ENCODE data around the gene HUS1. TPM values are rescaled to one million over a fixed set of nuclear protein-coding genes. Genes with fewer than 3 reads are reported as not detected.
A peak's percentile ranks its signal among the peaks of the same experiment; 100 is the strongest.

The HUS1 gene
- total RNA-seq, 2 experiments from 2014 or later = 49.2 to 50.4 TPM

GRCh38 chr7:47957156-47957555 is 22.3 kb downstream of the HUS1 start:
- DNase-seq = no peak
- Mint-ChIP-seq H3K27me3 (no peaks in the 10 kb centered on the region), H3K9me3 (no peaks in the 10 kb centered on the region), H3K27ac (no peak overlapping the region), H3K4me1 (peaks cover 8% of the 10 kb centered on the region), H3K36me3 (peaks cover 36% of the 10 kb centered on the region), H3K4me3 (no peak overlapping the region)

- peaks cover 29% of the 10 kb centered on the region for H3K36me3 Mint-ChIP-seq
- H3K4me3 Mint-ChIP-seq = no peak overlapping the region
- DNase-seq = no peak
- no peak overlapping the region for H3K27ac Mint-ChIP-seq
- peaks cover 10% of the 10 kb centered on the region for H3K4me1 Mint-ChIP-seq
- H3K9me3 Mint-ChIP-seq = no peaks in the 10 kb centered on the region
- no peaks in the 10 kb centered on the region for H3K27me3 Mint-ChIP-seq
Observed at GRCh38 chr7:47956220-47956619, 23.2 kb downstream of the HUS1 start.

GRCh38 chr7:47954231-47954911 is 25.0 kb downstream of the HUS1 start:
- Mint-ChIP-seq H3K27me3 (no peaks in the 10 kb centered on the region), H3K9me3 (no peaks in the 10 kb centered on the region), H3K27ac (peak overlapping the region; percentile 66), H3K4me3 (no peak overlapping the region), H3K4me1 (peaks cover 10% of the 10 kb centered on the region), H3K36me3 (peaks cover 22% of the 10 kb centered on the region)
- DNase-seq = no peak

- H3K9me3 Mint-ChIP-seq = no peaks in the 10 kb centered on the region
- no peak for DNase-seq
- H3K27ac Mint-ChIP-seq = peak overlapping the region; percentile 66
- no peak overlapping the region for H3K4me3 Mint-ChIP-seq
- peaks cover 22% of the 10 kb centered on the region for H3K36me3 Mint-ChIP-seq
- peaks cover 10% of the 10 kb centered on the region for H3K4me1 Mint-ChIP-seq
- no peaks in the 10 kb centered on the region for H3K27me3 Mint-ChIP-seq
Observed at GRCh38 chr7:47953822-47954221, 25.6 kb downstream of the HUS1 start.

- DNase-seq = no peak
- H3K27ac Mint-ChIP-seq = no peak overlapping the region
- peaks cover 4% of the 10 kb centered on the region for H3K4me1 Mint-ChIP-seq
- no peak overlapping the region for H3K4me3 Mint-ChIP-seq
- no peaks in the 10 kb centered on the region for H3K27me3 Mint-ChIP-seq
- H3K9me3 Mint-ChIP-seq = no peaks in the 10 kb centered on the region
- H3K36me3 Mint-ChIP-seq = peaks cover 11% of the 10 kb centered on the region
Observed at GRCh38 chr7:47952224-47952623, 27.2 kb downstream of the HUS1 start.

- Mint-ChIP-seq H3K4me1 (peaks cover 3% of the 10 kb centered on the region), H3K4me3 (no peak overlapping the region), H3K36me3 (peaks cover 5% of the 10 kb centered on the region), H3K9me3 (no peaks in the 10 kb centered on the region), H3K27me3 (no peaks in the 10 kb centered on the region), H3K27ac (no peak overlapping the region)
- DNase-seq = no peak
Observed at GRCh38 chr7:47951374-47951773, 28.0 kb downstream of the HUS1 start.

GRCh38 chr7:47950714-47951113 is 28.7 kb downstream of the HUS1 start:
- H3K4me1 Mint-ChIP-seq = peaks cover 3% of the 10 kb centered on the region
- H3K4me3 Mint-ChIP-seq = no peak overlapping the region
- no peak for DNase-seq

GRCh38 chr7:47949703-47950102 is 29.7 kb downstream of the HUS1 start:
- Mint-ChIP-seq H3K9me3 (no peaks in the 10 kb centered on the region), H3K36me3 (peaks cover 5% of the 10 kb centered on the region), H3K4me1 (peaks cover 3% of the 10 kb centered on the region), H3K27me3 (no peaks in the 10 kb centered on the region), H3K27ac (no peak overlapping the region), H3K4me3 (no peak overlapping the region)
- DNase-seq = no peak

More at GRCh38 chr7:47950714-47951113, 28.7 kb downstream of the HUS1 start:
- Mint-ChIP-seq H3K36me3 (peaks cover 5% of the 10 kb centered on the region), H3K9me3 (no peaks in the 10 kb centered on the region), H3K27ac (no peak overlapping the region), H3K27me3 (no peaks in the 10 kb centered on the region)

- DNase-seq = no peak
- H3K4me3 Mint-ChIP-seq = no peak within 1 kb of the TSS
- no peak within 1 kb of the TSS for H3K27ac Mint-ChIP-seq
- no peaks in the 10 kb centered on the region for H3K36me3 Mint-ChIP-seq
- no peaks in the 10 kb centered on the region for H3K9me3 Mint-ChIP-seq
- H3K27me3 Mint-ChIP-seq = no peaks in the 10 kb centered on the region
- peaks cover 1% of the 10 kb centered on the region for H3K4me1 Mint-ChIP-seq
Observed at GRCh38 chr7:47948141-47948790, 31.1 kb downstream of the HUS1 start, which contains the start of gene PKD1L1. Gene PKD1L1 (minus strand): TSS chr7:47948466. CDS start chr7:47948440, 26 bp downstream.

GRCh38 chr7:47947355-47947749 is 32.1 kb downstream of the HUS1 start:
- Mint-ChIP-seq H3K27me3 (no peaks in the 10 kb centered on the region), H3K4me3 (no peak overlapping the region), H3K9me3 (no peaks in the 10 kb centered on the region), H3K27ac (no peak overlapping the region), H3K36me3 (no peaks in the 10 kb centered on the region), H3K4me1 (peaks cover 1% of the 10 kb centered on the region)
- no peak for DNase-seq

- Mint-ChIP-seq H3K4me3 (no peak overlapping the region), H3K9me3 (no peaks in the 10 kb centered on the region), H3K4me1 (peaks cover under 1% of the 10 kb centered on the region), H3K27ac (no peak overlapping the region), H3K27me3 (no peaks in the 10 kb centered on the region), H3K36me3 (no peaks in the 10 kb centered on the region)
- no peak for DNase-seq
Observed at GRCh38 chr7:47946581-47947354, 32.6 kb downstream of the HUS1 start.

- Mint-ChIP-seq H3K27ac (no peak overlapping the region), H3K27me3 (no peaks in the 10 kb centered on the region), H3K4me1 (no peaks in the 10 kb centered on the region), H3K4me3 (no peak overlapping the region), H3K36me3 (no peaks in the 10 kb centered on the region), H3K9me3 (no peaks in the 10 kb centered on the region)
- peak; percentile 50 for DNase-seq
Observed at GRCh38 chr7:47945261-47946015, 34.0 kb downstream of the HUS1 start.

- Mint-ChIP-seq H3K27me3 (no peaks in the 10 kb centered on the region), H3K4me3 (no peak overlapping the region), H3K27ac (no peak overlapping the region), H3K4me1 (no peaks in the 10 kb centered on the region), H3K36me3 (no peaks in the 10 kb centered on the region), H3K9me3 (no peaks in the 10 kb centered on the region)
- DNase-seq = no peak
Observed at GRCh38 chr7:47944536-47945260, 34.7 kb downstream of the HUS1 start.

- Mint-ChIP-seq H3K27ac (no peak overlapping the region), H3K4me3 (no peak overlapping the region), H3K4me1 (no peaks in the 10 kb centered on the region), H3K27me3 (no peaks in the 10 kb centered on the region), H3K9me3 (no peaks in the 10 kb centered on the region), H3K36me3 (no peaks in the 10 kb centered on the region)
- no peak for DNase-seq
Observed at GRCh38 chr7:47943676-47944474, 35.5 kb downstream of the HUS1 start.

Data from activated naive CD8-positive, alpha-beta T cell treated with anti-CD3 and anti-CD28 coated beads for 36 hours (primary cell).